Keratinocyte (primary cell): ENCODE measurements around the gene DSE. TPM values are rescaled to one million over a fixed set of nuclear protein-coding genes. Genes with fewer than 3 reads are reported as not detected.
A peak's percentile ranks its signal among the peaks of the same experiment; 100 is the strongest.

ENCODE experiments used
- DNase-seq: peaks from one replicate; pipeline ENCODE4 v3.0.0-alpha.2; 2011; ENCODE audit warnings: low read depth, missing footprints, low spot score
- FAIRE-seq: peaks from 2 replicates; lab custom pipeline; 2011; peaks lifted over from hg19 to GRCh38; lab: Jason Lieb, UNC
- H2AFZ ChIP-seq: 2 replicates; pipeline ENCODE4 v1.6.0; 2012; ENCODE audit warnings: low read length, control low read depth, inconsistent platforms; ENCODE audit not compliant: control insufficient read depth
- H3K27ac ChIP-seq: 2 replicates; pipeline ENCODE4 v1.5.1; 2011; ENCODE audit warnings: low read length; ENCODE audit not compliant: control insufficient read depth, insufficient read depth
- H3K27me3 ChIP-seq: 3 replicates; pipeline ENCODE4 v1.6.0; 2011; ENCODE audit warnings: low read length; ENCODE audit not compliant: control insufficient read depth, insufficient read depth; ENCODE audit errors: extremely low read depth
- H3K36me3 ChIP-seq, 2 experiments: 2 replicates in 1 of 2; 3 replicates in 1 of 2; pipeline ENCODE4 v1.5.1; 2011; ENCODE audit warnings: low read length in 2 of 2, mild to moderate bottlenecking in 1 of 2; ENCODE audit not compliant: control insufficient read depth in 2 of 2, insufficient read depth in 2 of 2; ENCODE audit errors: extremely low read depth in 1 of 2
- H3K4me1 ChIP-seq: 3 replicates; pipeline ENCODE4 v1.5.1; 2011; ENCODE audit warnings: low read length; ENCODE audit not compliant: control insufficient read depth, insufficient read depth; ENCODE audit errors: extremely low read depth
- H3K4me2 ChIP-seq: 3 replicates; pipeline ENCODE4 v1.6.0; 2011; ENCODE audit warnings: low read depth, low read length; ENCODE audit not compliant: control insufficient read depth, insufficient read depth; ENCODE audit errors: extremely low read depth
- H3K4me3 ChIP-seq, 3 experiments: fragments of 200-600 bp in 1 of 3; sonication (generic) in 1 of 3; 2 replicates in 2 of 3; 3 replicates in 1 of 3; pipeline ENCODE4 v1.5.1; 2011 to 2016; ENCODE audit warnings: low read length in 3 of 3, mild to moderate bottlenecking in 3 of 3, control low read depth in 2 of 3, inconsistent platforms in 1 of 3, low read depth in 1 of 3, mixed read lengths in 1 of 3, mixed run types in 1 of 3, moderate library complexity in 1 of 3; ENCODE audit not compliant: control insufficient read depth in 2 of 3, insufficient read depth in 2 of 3; ENCODE audit errors: extremely low read depth in 1 of 3
- H3K79me2 ChIP-seq: 2 replicates; pipeline ENCODE4 v1.6.0; 2012; ENCODE audit warnings: low read length; ENCODE audit not compliant: control insufficient read depth, insufficient read depth
- H3K9ac ChIP-seq: 3 replicates; pipeline ENCODE4 v1.6.0; 2011; ENCODE audit warnings: low read length; ENCODE audit not compliant: control insufficient read depth, insufficient read depth; ENCODE audit errors: extremely low read depth
- H3K9me1 ChIP-seq: 3 replicates; pipeline ENCODE4 v1.6.0; 2011; ENCODE audit warnings: low read length; ENCODE audit not compliant: control insufficient read depth, insufficient read depth; ENCODE audit errors: extremely low read depth
- H3K9me3 ChIP-seq: 2 replicates; pipeline ENCODE4 v1.5.1; 2012; ENCODE audit warnings: low read depth, low read length; ENCODE audit not compliant: control insufficient read depth
- H4K20me1 ChIP-seq: 3 replicates; pipeline ENCODE4 v1.6.0; 2011; ENCODE audit warnings: low read length; ENCODE audit not compliant: control insufficient read depth, insufficient read depth; ENCODE audit errors: extremely low read depth
- EZH2 ChIP-seq: IDR thresholded peaks from one replicate; pipeline ENCODE4 v1.6.1; 2012; ENCODE audit warnings: inconsistent platforms, mild to moderate bottlenecking, low read length, moderate library complexity
- dilution Hi-C: fragments of 300-500 bp; cut with MboI; formaldehyde crosslinking; loops from one replicate; pipeline ENCODE4 v1.7.0; 2020; ENCODE audit warnings: low sequenced_read_pairs; ENCODE audit not compliant: extremely low pct_ligation_motif_present
- polyA plus RNA-seq, 5 experiments: library from polyadenylated mRNA; depleted of rRNA in 3 of 5; stranded (reverse) in 3 of 5; stranded (forward) in 1 of 5; unstranded in 1 of 5; fragments of >200 nt; gene quantifications; 1 replicate in 1 of 5; 2 replicates in 3 of 5; 3 replicates in 1 of 5; pipeline versions ENCODE4 v1.2.1 to v1.2.3, GENCODE V29; 2011 to 2012; ENCODE audit warnings: missing spikeins in 2 of 5, low read depth in 1 of 5, low replicate concordance in 1 of 5
- TF ChIP-seq, protein P1 (sequence below), 3 experiments: IDR thresholded peaks in 1 of 3; conservative IDR thresholded peaks in 1 of 3; optimal IDR thresholded peaks in 1 of 3; 2 replicates in 2 of 3; 3 replicates in 1 of 3; pipeline versions ENCODE3 to v1.5.1; 2011; ENCODE audit warnings: low read length in 3 of 3, mild to moderate bottlenecking in 3 of 3, moderate library complexity in 2 of 3, control low read depth in 1 of 3, inconsistent platforms in 1 of 3; ENCODE audit not compliant: insufficient read depth in 2 of 3; ENCODE audit errors: extremely low read depth in 1 of 3

DSE gene
- polyA plus RNA-seq, 1 donor (not counting 4 experiments of a cell fraction or from before 2014, with no cell fraction given), result 99.7 TPM

DNA sequence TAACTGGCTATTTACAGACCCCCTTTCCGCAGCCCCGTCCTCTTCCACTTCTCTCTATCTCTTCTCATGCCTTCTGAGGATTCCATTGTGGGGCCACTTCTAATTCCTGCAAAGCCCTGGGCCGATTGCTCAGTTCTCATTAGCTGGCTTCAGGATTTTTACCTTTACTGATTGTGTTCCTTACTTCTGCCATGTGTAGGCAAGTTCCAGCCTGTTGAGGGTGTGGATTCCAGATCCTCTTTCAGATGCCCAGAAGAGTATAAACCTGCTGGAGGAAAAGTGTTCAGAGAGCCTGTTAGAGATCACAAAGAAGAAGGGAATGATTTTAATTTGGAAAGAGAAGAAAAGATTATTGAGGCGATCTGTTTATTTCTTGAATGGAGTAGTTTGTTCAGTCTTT lies 5.4 kb downstream of the DSE start:
- no peaks in the 10 kb centered on the region for H3K9me3 ChIP-seq
- peaks cover 87% of the 10 kb centered on the region for H3K79me2 ChIP-seq
- peak overlapping the region; percentile 62 for H3K27ac ChIP-seq
- FAIRE-seq (peak; percentile 98), DNase-seq (no peak)
- H3K36me3 ChIP-seq, result peaks cover 0 to 6% of the 10 kb centered on the region in 2 experiments
- no peak overlapping the region for H2AFZ ChIP-seq
- H3K4me1 ChIP-seq, result peaks cover 73% of the 10 kb centered on the region
- dilution Hi-C loops, result no loop called here
- peak overlapping the region; percentile 71 for H3K4me2 ChIP-seq
- no peaks in the 10 kb centered on the region for H3K9me1 ChIP-seq
- H3K9ac ChIP-seq, result peak overlapping the region; percentile 8
- H3K4me3 ChIP-seq, result peak overlapping the region in 2 of 3 experiments; percentile 25 to 26
- no peak for TF ChIP-seq EZH2
- TF ChIP-seq, protein P1, sequence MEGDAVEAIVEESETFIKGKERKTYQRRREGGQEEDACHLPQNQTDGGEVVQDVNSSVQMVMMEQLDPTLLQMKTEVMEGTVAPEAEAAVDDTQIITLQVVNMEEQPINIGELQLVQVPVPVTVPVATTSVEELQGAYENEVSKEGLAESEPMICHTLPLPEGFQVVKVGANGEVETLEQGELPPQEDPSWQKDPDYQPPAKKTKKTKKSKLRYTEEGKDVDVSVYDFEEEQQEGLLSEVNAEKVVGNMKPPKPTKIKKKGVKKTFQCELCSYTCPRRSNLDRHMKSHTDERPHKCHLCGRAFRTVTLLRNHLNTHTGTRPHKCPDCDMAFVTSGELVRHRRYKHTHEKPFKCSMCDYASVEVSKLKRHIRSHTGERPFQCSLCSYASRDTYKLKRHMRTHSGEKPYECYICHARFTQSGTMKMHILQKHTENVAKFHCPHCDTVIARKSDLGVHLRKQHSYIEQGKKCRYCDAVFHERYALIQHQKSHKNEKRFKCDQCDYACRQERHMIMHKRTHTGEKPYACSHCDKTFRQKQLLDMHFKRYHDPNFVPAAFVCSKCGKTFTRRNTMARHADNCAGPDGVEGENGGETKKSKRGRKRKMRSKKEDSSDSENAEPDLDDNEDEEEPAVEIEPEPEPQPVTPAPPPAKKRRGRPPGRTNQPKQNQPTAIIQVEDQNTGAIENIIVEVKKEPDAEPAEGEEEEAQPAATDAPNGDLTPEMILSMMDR (optimal IDR thresholded peaks at IDR 0.05 in 1 of 3, IDR thresholded peaks at IDR 0.05 in 1 of 3, conservative IDR thresholded peaks at IDR 0.05 in 1 of 3; ENCODE audit: extremely low read depth in 1 of 3, insufficient read depth in 2 of 3, low read length in 3 of 3), result no peak
- no peaks in the 10 kb centered on the region for H3K27me3 ChIP-seq
- no peaks in the 10 kb centered on the region for H4K20me1 ChIP-seq

DNA sequence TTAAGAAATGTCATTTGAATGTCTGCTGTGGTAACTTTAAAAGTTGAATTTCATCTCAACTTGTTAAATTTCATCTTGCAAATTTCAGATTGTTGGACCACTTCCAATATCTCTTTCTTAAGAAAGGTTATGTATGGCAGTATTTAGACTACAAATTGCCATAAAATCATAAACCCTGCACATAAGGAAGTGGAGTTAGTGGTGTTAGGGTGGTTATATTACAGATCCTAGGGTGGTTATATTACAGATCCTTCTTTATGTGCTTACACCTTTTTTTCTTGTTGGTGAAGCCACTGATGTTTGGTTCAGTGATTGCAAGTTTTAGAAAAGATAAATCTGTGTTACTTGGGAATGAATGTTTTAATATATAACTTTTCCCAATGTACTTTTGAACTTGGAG lies 9.0 kb downstream of the DSE start:
- no peaks in the 10 kb centered on the region for H3K27me3 ChIP-seq
- no peak overlapping the region for H3K4me2 ChIP-seq
- no peak for TF ChIP-seq EZH2
- TF ChIP-seq, protein P1 (optimal IDR thresholded peaks at IDR 0.05 in 1 of 3, IDR thresholded peaks at IDR 0.05 in 1 of 3, conservative IDR thresholded peaks at IDR 0.05 in 1 of 3; ENCODE audit: extremely low read depth in 1 of 3, insufficient read depth in 2 of 3, low read length in 3 of 3), result no peak
- no peak overlapping the region for H3K27ac ChIP-seq
- H3K9ac ChIP-seq, result no peak overlapping the region
- H3K9me1 ChIP-seq, result no peaks in the 10 kb centered on the region
- DNase-seq (no peak), FAIRE-seq (no peak)
- no peak overlapping the region for H2AFZ ChIP-seq
- peaks cover 0 to 4% of the 10 kb centered on the region in 2 experiments for H3K36me3 ChIP-seq
- no peaks in the 10 kb centered on the region for H3K9me3 ChIP-seq
- H3K4me3 ChIP-seq, result no peak overlapping the region
- dilution Hi-C loops, result no loop called here
- peaks cover 90% of the 10 kb centered on the region for H3K79me2 ChIP-seq
- peaks cover 66% of the 10 kb centered on the region for H3K4me1 ChIP-seq
- H4K20me1 ChIP-seq, result no peaks in the 10 kb centered on the region
